Stimulated activated CD8-positive, alpha-beta memory T cell treated with anti-CD3 and anti-CD28 coated beads, Interleukin-12 subunit alpha, Interleukin-12 subunit beta, amount 100 ng/mL, for 24 hours (primary cell): ENCODE data around the gene SNX5.

Experiments used
- DNase-seq: peaks from one replicate; pipeline ENCODE4 v3.0.0-alpha.2; 2020; ENCODE audit errors: extremely low read depth

SNX5 gene

GRCh38 chr20:17992847-17993513 lies 24.4 kb upstream of the SNX5 start:
- no peak for DNase-seq

- no peak for DNase-seq
Measured at GRCh38 chr20:17992224-17992637, 23.6 kb upstream of the SNX5 start.

- no peak for DNase-seq
Measured at GRCh38 chr20:17990278-17990972, 21.8 kb upstream of the SNX5 start.

- DNase-seq: no peak
Measured at GRCh38 chr20:17987988-17988387, 19.4 kb upstream of the SNX5 start.

- DNase-seq: no peak
Measured at GRCh38 chr20:17985388-17986018, 16.9 kb upstream of the SNX5 start.

GRCh38 chr20:17976305-17976704 lies 7.7 kb upstream of the SNX5 start:
- DNase-seq: no peak

GRCh38 chr20:17972121-17972520 lies 3.5 kb upstream of the SNX5 start:
- DNase-seq: no peak

- DNase-seq: no peak
Measured at GRCh38 chr20:17971300-17972013, 2.9 kb upstream of the SNX5 start.

- no peak for DNase-seq
Measured at GRCh38 chr20:17969884-17970409, 1.4 kb upstream of the SNX5 start.

- no peak for DNase-seq
Measured at GRCh38 chr20:17969278-17969883, 787 bp upstream of the SNX5 start.

- DNase-seq: no peak
Measured at GRCh38 chr20:17967521-17968365, 851 bp downstream of the SNX5 start.

GRCh38 chr20:17966432-17967310 lies 1.9 kb downstream of the SNX5 start:
- no peak for DNase-seq

- DNase-seq: no peak
Measured at GRCh38 chr20:17965042-17965697, 3.4 kb downstream of the SNX5 start.

- no peak for DNase-seq
Measured at GRCh38 chr20:17964632-17965031, 4.0 kb downstream of the SNX5 start.

GRCh38 chr20:17964073-17964472 lies 4.5 kb downstream of the SNX5 start:
- DNase-seq: no peak

- no peak for DNase-seq
Measured at GRCh38 chr20:17963114-17963897, 5.3 kb downstream of the SNX5 start.

GRCh38 chr20:17961587-17961940 lies 7.0 kb downstream of the SNX5 start:
- no peak for DNase-seq

GRCh38 chr20:17960927-17961586 lies 7.5 kb downstream of the SNX5 start:
- DNase-seq: no peak
